Naive thymus-derived CD8-positive, alpha-beta T cell (primary cell): Measurements from ENCODE around the gene EPC2. TPM values are rescaled to one million over a fixed set of nuclear protein-coding genes. Genes with fewer than 3 reads are reported as not detected.
"Not testable (repeated sequence)": the region's sequence is repeated elsewhere in the genome, so short reads cannot be mapped to it uniquely, and the experiment has no call there.

ENCODE experiments used
- ATAC-seq, 2 donors: fragments of 150-1000 bp; cut with Tn5 transposase in 1 of 2; sonication (Bioruptor Pico), chemical (Tn5 transposase) in 1 of 2; 1 replicate in 1 of 2; 2 replicates in 1 of 2; pipeline ENCODE4 v1.10.0; 2021; ENCODE audit warnings: mild to moderate bottlenecking in 2 of 2, moderate library complexity in 2 of 2
- POLR2A ChIA-PET: fragments of 350-600 bp; sonication (Branson Sonifier 250); formaldehyde crosslinking; loops from one replicate; lab custom pipeline; 2021; ENCODE audit warnings: antibody characterized with exemption; lab: Charles Lee
- DNase-seq, 10 donors: peaks; one replicate each; pipeline versions ENCODE4 v3.0.0 to v3.0.0-alpha.2; 2020 to 2022
- H3K27ac Mint-ChIP-seq, 10 donors: one replicate each; pipeline ENCODE4 v1.8.0; 2020 to 2022; ENCODE audit warnings: mild to moderate bottlenecking in 10 of 10, mixed read lengths in 10 of 10, moderate library complexity in 4 of 10, inconsistent platforms in 1 of 10
- H3K27me3 Mint-ChIP-seq, 5 donors: one replicate each; pipeline ENCODE4 v1.8.0; 2021 to 2022; ENCODE audit warnings: mixed read lengths in 5 of 5
- H3K36me3 Mint-ChIP-seq, 3 donors: one replicate each; pipeline ENCODE4 v1.8.0; 2020 to 2022; ENCODE audit warnings: mixed read lengths in 3 of 3, mild to moderate bottlenecking in 2 of 3, inconsistent platforms in 1 of 3
- H3K4me1 Mint-ChIP-seq, 4 donors: one replicate each; pipeline ENCODE4 v1.8.0; 2021 to 2022; ENCODE audit warnings: mixed read lengths in 4 of 4
- H3K4me3 Mint-ChIP-seq, 10 donors: one replicate each; pipeline ENCODE4 v1.8.0; 2020 to 2022; ENCODE audit warnings: mild to moderate bottlenecking in 10 of 10, mixed read lengths in 10 of 10, moderate library complexity in 6 of 10, inconsistent platforms in 1 of 10
- H3K9me3 Mint-ChIP-seq, 9 donors: one replicate each; pipeline ENCODE4 v1.8.0; 2020 to 2022; ENCODE audit warnings: mixed read lengths in 9 of 9, mild to moderate bottlenecking in 3 of 9, inconsistent platforms in 1 of 9, moderate library complexity in 1 of 9
- polyA plus RNA-seq, 3 donors: library from polyadenylated mRNA; unstranded; fragments of 300-500 nt; fragmentation: Illumina TruSeq; gene quantifications; one replicate each; pipeline ENCODE4 v1.2.3, GENCODE V29; 2021
- total RNA-seq, 8 experiments: library from RNA in 2 of 8; stranded (reverse) in 2 of 8; gene quantifications; one replicate each; pipeline ENCODE4 v1.2.3 and lab custom pipeline; 2021 to 2026

EPC2 gene
- total and polyA plus RNA-seq, 5 experiments from 2014 or later = 2.5 to 94.7 (median 3.7) TPM

- H3K4me3 Mint-ChIP-seq = peak overlapping the region in 2 of 10 donors; percentile 1
- no peaks in the 10 kb centered on the region for H3K27me3 Mint-ChIP-seq
- ATAC-seq (no peak), DNase-seq (no peak)
- peaks cover 0 to 2% (median 0%) of the 10 kb centered on the region in 9 donors for H3K9me3 Mint-ChIP-seq
- peaks cover 6 to 11% (median 8%) of the 10 kb centered on the region in 3 donors for H3K36me3 Mint-ChIP-seq
- H3K27ac Mint-ChIP-seq = peak overlapping the region in 5 of 10 donors; percentile 1 to 27 (median 9)
- POLR2A ChIA-PET = no interaction called here
- H3K4me1 Mint-ChIP-seq = peaks cover 31 to 78% (median 69%) of the 10 kb centered on the region in 4 donors
Observed at GRCh38 chr2:148680462-148680861, 35.9 kb downstream of the EPC2 start.

GRCh38 chr2:148681443-148681842 lies 36.9 kb downstream of the EPC2 start:
- ATAC-seq = no peak
- Mint-ChIP-seq H3K27ac (no peak overlapping the region), H3K4me1 (peaks cover 31 to 79% (median 69%) of the 10 kb centered on the region in 4 donors)

GRCh38 chr2:148681862-148682261 lies 37.3 kb downstream of the EPC2 start:
- peaks cover 8 to 11% (median 9%) of the 10 kb centered on the region in 3 donors for H3K36me3 Mint-ChIP-seq
- peaks cover 29 to 79% (median 69%) of the 10 kb centered on the region in 4 donors for H3K4me1 Mint-ChIP-seq
- ATAC-seq, H3K27me3 Mint-ChIP-seq, POLR2A ChIA-PET, H3K4me3 Mint-ChIP-seq, DNase-seq, H3K9me3 Mint-ChIP-seq, H3K27ac Mint-ChIP-seq: not testable (repeated sequence)

More at GRCh38 chr2:148681443-148681842, 36.9 kb downstream of the EPC2 start:
- no peak overlapping the region for H3K4me3 Mint-ChIP-seq
- H3K9me3 Mint-ChIP-seq = peaks cover 0 to 2% (median 0%) of the 10 kb centered on the region in 9 donors
- peaks cover 8 to 11% (median 9%) of the 10 kb centered on the region in 3 donors for H3K36me3 Mint-ChIP-seq
- no peaks in the 10 kb centered on the region for H3K27me3 Mint-ChIP-seq
- DNase-seq = no peak
- POLR2A ChIA-PET = no interaction called here

- H3K4me3 Mint-ChIP-seq = peak overlapping the region in 2 of 10 donors; percentile 10 to 11
- DNase-seq = no peak
- peak overlapping the region in 2 of 10 donors; percentile 0 to 6 for H3K27ac Mint-ChIP-seq
- peaks cover 8 to 15% (median 11%) of the 10 kb centered on the region in 3 donors for H3K36me3 Mint-ChIP-seq
- ATAC-seq = no peak
- peaks cover 0 to 2% (median 0%) of the 10 kb centered on the region in 9 donors for H3K9me3 Mint-ChIP-seq
- no peaks in the 10 kb centered on the region for H3K27me3 Mint-ChIP-seq
- POLR2A ChIA-PET = no interaction called here
- peaks cover 38 to 88% (median 75%) of the 10 kb centered on the region in 4 donors for H3K4me1 Mint-ChIP-seq
Observed at GRCh38 chr2:148684507-148684906, 40.0 kb downstream of the EPC2 start.

- ATAC-seq (no peak), DNase-seq (no peak)
- H3K36me3 Mint-ChIP-seq = peaks cover 17 to 36% (median 25%) of the 10 kb centered on the region in 3 donors
- H3K4me1 Mint-ChIP-seq = peaks cover 36 to 82% (median 63%) of the 10 kb centered on the region in 4 donors
- no peaks in the 10 kb centered on the region for H3K27me3 Mint-ChIP-seq
- POLR2A ChIA-PET = no interaction called here
- H3K9me3 Mint-ChIP-seq = peaks cover 0 to 2% (median 0%) of the 10 kb centered on the region in 9 donors
- H3K27ac Mint-ChIP-seq = peak overlapping the region in 1 of 10 donors; percentile 18
- H3K4me3 Mint-ChIP-seq = peak overlapping the region in 1 of 10 donors; percentile 10
Observed at GRCh38 chr2:148687543-148687942, 43.0 kb downstream of the EPC2 start.

GRCh38 chr2:148688011-148688410 lies 43.5 kb downstream of the EPC2 start:
- POLR2A ChIA-PET, H3K4me3 Mint-ChIP-seq, ATAC-seq, DNase-seq, H3K27me3 Mint-ChIP-seq, H3K9me3 Mint-ChIP-seq: not testable (repeated sequence)
- peak overlapping the region in 2 of 10 donors; percentile 14 to 18 for H3K27ac Mint-ChIP-seq
- peaks cover 17 to 39% (median 27%) of the 10 kb centered on the region in 3 donors for H3K36me3 Mint-ChIP-seq
- peaks cover 35 to 77% (median 60%) of the 10 kb centered on the region in 4 donors for H3K4me1 Mint-ChIP-seq

- Mint-ChIP-seq H3K4me1 (peaks cover 19 to 29% (median 27%) of the 10 kb centered on the region in 4 donors), H3K36me3 (peaks cover 39 to 81% (median 72%) of the 10 kb centered on the region in 3 donors), H3K27me3 (no peaks in the 10 kb centered on the region), H3K9me3 (peaks cover 0 to 30% (median 25%) of the 10 kb centered on the region in 9 donors), H3K27ac (peak overlapping the region in 4 of 10 donors; percentile 2 to 58 (median 8)), H3K4me3 (no peak overlapping the region)
- no peak for DNase-seq
- POLR2A ChIA-PET = no interaction called here
- ATAC-seq = no peak
Observed at GRCh38 chr2:148696985-148697384, 52.4 kb downstream of the EPC2 start.

GRCh38 chr2:148699830-148700229 lies 55.3 kb downstream of the EPC2 start:
- Mint-ChIP-seq H3K27me3 (no peaks in the 10 kb centered on the region), H3K4me3 (no peak overlapping the region), H3K9me3 (peaks cover 2 to 36% (median 26%) of the 10 kb centered on the region in 9 donors), H3K4me1 (peaks cover 25 to 44% (median 29%) of the 10 kb centered on the region in 4 donors), H3K27ac (no peak overlapping the region), H3K36me3 (peaks cover 38 to 81% (median 79%) of the 10 kb centered on the region in 3 donors)
- POLR2A ChIA-PET = no interaction called here
- DNase-seq (no peak), ATAC-seq (no peak)

- peaks cover 33 to 80% (median 76%) of the 10 kb centered on the region in 3 donors for H3K36me3 Mint-ChIP-seq
- peak overlapping the region in 1 of 10 donors; percentile 11 for H3K4me3 Mint-ChIP-seq
- ATAC-seq (no peak), DNase-seq (no peak)
- H3K27me3 Mint-ChIP-seq = no peaks in the 10 kb centered on the region
- peak overlapping the region in 1 of 10 donors; percentile 62 for H3K27ac Mint-ChIP-seq
- POLR2A ChIA-PET = no interaction called here
- H3K9me3 Mint-ChIP-seq = peaks cover 2 to 36% (median 31%) of the 10 kb centered on the region in 9 donors
- H3K4me1 Mint-ChIP-seq = peaks cover 17 to 40% (median 25%) of the 10 kb centered on the region in 4 donors
Observed at GRCh38 chr2:148701039-148701438, 56.5 kb downstream of the EPC2 start.

- ATAC-seq (no peak), DNase-seq (no peak)
- peak overlapping the region in 2 of 10 donors; percentile 54 to 62 for H3K27ac Mint-ChIP-seq
- H3K9me3 Mint-ChIP-seq = peaks cover 4 to 45% (median 32%) of the 10 kb centered on the region in 9 donors
- no peaks in the 10 kb centered on the region for H3K27me3 Mint-ChIP-seq
- H3K36me3 Mint-ChIP-seq = peaks cover 33 to 77% (median 75%) of the 10 kb centered on the region in 3 donors
- peaks cover 15 to 43% (median 26%) of the 10 kb centered on the region in 4 donors for H3K4me1 Mint-ChIP-seq
- peak overlapping the region in 2 of 10 donors; percentile 9 to 39 for H3K4me3 Mint-ChIP-seq
- POLR2A ChIA-PET = no interaction called here
Observed at GRCh38 chr2:148701877-148702276, 57.3 kb downstream of the EPC2 start.

- Mint-ChIP-seq H3K9me3 (peaks cover 8 to 51% (median 34%) of the 10 kb centered on the region in 9 donors), H3K27ac (peak overlapping the region in 1 of 10 donors; percentile 9), H3K4me3 (no peak overlapping the region), H3K4me1 (peaks cover 14 to 43% (median 30%) of the 10 kb centered on the region in 4 donors), H3K36me3 (peaks cover 33 to 74% (median 74%) of the 10 kb centered on the region in 3 donors), H3K27me3 (no peaks in the 10 kb centered on the region)
- ATAC-seq (no peak), DNase-seq (no peak)
- POLR2A ChIA-PET = no interaction called here
Observed at GRCh38 chr2:148702475-148702874, 57.9 kb downstream of the EPC2 start.

- H3K4me3 Mint-ChIP-seq = no peak overlapping the region
- POLR2A ChIA-PET = no interaction called here
- no peak for ATAC-seq
- H3K27me3 Mint-ChIP-seq = no peaks in the 10 kb centered on the region
- DNase-seq = no peak
- no peak overlapping the region for H3K27ac Mint-ChIP-seq
- H3K36me3 Mint-ChIP-seq = peaks cover 31 to 76% (median 75%) of the 10 kb centered on the region in 3 donors
- peaks cover 9 to 56% (median 35%) of the 10 kb centered on the region in 9 donors for H3K9me3 Mint-ChIP-seq
- peaks cover 14 to 47% (median 33%) of the 10 kb centered on the region in 4 donors for H3K4me1 Mint-ChIP-seq
Observed at GRCh38 chr2:148704247-148704646, 59.7 kb downstream of the EPC2 start.

- Mint-ChIP-seq H3K9me3 (peaks cover 0 to 36% (median 5%) of the 10 kb centered on the region in 9 donors), H3K4me3 (peak overlapping the region in 9 of 10 donors; percentile 9 to 52 (median 30)), H3K4me1 (peaks cover 66 to 96% (median 94%) of the 10 kb centered on the region in 4 donors), H3K36me3 (peaks cover 21 to 49% (median 42%) of the 10 kb centered on the region in 3 donors), H3K27me3 (no peaks in the 10 kb centered on the region), H3K27ac (peak overlapping the region in 8 of 10 donors; percentile 1 to 85 (median 40))
- POLR2A ChIA-PET = interaction anchor here (0.6 kb wide), 1 partner anchor 127 kb away, joined by 3 read pairs; no protein-coding TSS in a partner anchor
- no peak for DNase-seq
- no peak for ATAC-seq
Observed at GRCh38 chr2:148716378-148716920, 71.9 kb downstream of the EPC2 start.
